B cell (primary cell): ENCODE data around the gene COX5B. TPM values are rescaled to one million over a fixed set of nuclear protein-coding genes. Genes with fewer than 3 reads are reported as not detected.
"Not testable (repeated sequence)": the region's sequence is repeated elsewhere in the genome, so short reads cannot be mapped to it uniquely, and the experiment has no call there.

ENCODE experiments used
- ATAC-seq: fragments of 200-7000 bp; cut with Tn5 transposase; one replicate; pipeline ENCODE4 v1.10.0; 2021; ENCODE audit warnings: low read depth, mild to moderate bottlenecking, moderate number of reproducible peaks, moderate library complexity
- CTCF ChIA-PET: fragments of 350-600 bp; sonication (Branson Sonifier 250); formaldehyde crosslinking; loops from one replicate; lab custom pipeline; 2021; ENCODE audit warnings: antibody characterized with exemption, inconsistent platforms; lab: Charles Lee
- POLR2A ChIA-PET: fragments of 350-600 bp; sonication (Branson Sonifier 250); formaldehyde crosslinking; loops from one replicate; lab custom pipeline; 2021; ENCODE audit warnings: antibody characterized with exemption; lab: Charles Lee
- DNase-seq: peaks from one replicate; pipeline ENCODE4 v3.0.0; 2013
- H2AFZ ChIP-seq: 2 replicates; pipeline ENCODE4 v1.6.1; 2012; ENCODE audit warnings: mild to moderate bottlenecking, low read depth, low read length; ENCODE audit not compliant: insufficient read depth, poor library complexity, severe bottlenecking
- H3K27ac ChIP-seq, 2 donors: 1 replicate in 1 of 2; 2 replicates in 1 of 2; pipeline ENCODE4 v1.5.1; 2012 to 2013; ENCODE audit warnings: low read length in 2 of 2, mild to moderate bottlenecking in 2 of 2, moderate library complexity in 1 of 2
- H3K27me3 ChIP-seq, 4 experiments: fragments of 200-600 bp in 1 of 4; sonication (generic) in 1 of 4; replicated peaks in 1 of 4; 1 replicate in 2 of 4; 2 replicates in 2 of 4; pipeline versions ENCODE4 v1.6.1 to v1.7.0; 2013 to 2016; ENCODE audit warnings: low read length in 3 of 4, mild to moderate bottlenecking in 2 of 4, mixed read lengths in 1 of 4, moderate library complexity in 1 of 4; ENCODE audit not compliant: insufficient read depth in 4 of 4, control insufficient read depth in 3 of 4; ENCODE audit errors: control extremely low read depth in 1 of 4
- H3K36me3 ChIP-seq, 2 experiments: replicated peaks in 1 of 2; 1 replicate in 1 of 2; 2 replicates in 1 of 2; pipeline versions ENCODE4 v1.6.1 to v1.7.1; 2013; ENCODE audit warnings: low read length in 1 of 2; ENCODE audit not compliant: insufficient read depth in 2 of 2, control insufficient read depth in 1 of 2; ENCODE audit errors: control extremely low read depth in 1 of 2, extremely low read depth in 1 of 2
- H3K4me1 ChIP-seq, 2 donors: fragments of 200-600 bp in 1 of 2; sonication (generic) in 1 of 2; 1 replicate in 1 of 2; 2 replicates in 1 of 2; pipeline versions ENCODE4 v1.5.1 to v1.6.1; 2013 to 2017; ENCODE audit warnings: low read length in 2 of 2; ENCODE audit not compliant: control insufficient read depth in 2 of 2, insufficient read depth in 2 of 2
- H3K4me2 ChIP-seq: replicated peaks from 2 replicates; pipeline ENCODE3; 2012; ENCODE audit warnings: mild to moderate bottlenecking, low read depth, low read length; ENCODE audit not compliant: poor library complexity, severe bottlenecking
- H3K4me3 ChIP-seq, 5 experiments: fragments of 200-600 bp in 1 of 5; sonication (generic) in 1 of 5; 1 replicate in 3 of 5; 2 replicates in 2 of 5; pipeline versions ENCODE4 v1.5.1 to v1.7.0; 2011 to 2016; ENCODE audit warnings: low read length in 4 of 5, mild to moderate bottlenecking in 4 of 5, low read depth in 2 of 5, control low read depth in 1 of 5, moderate library complexity in 1 of 5; ENCODE audit not compliant: insufficient read depth in 1 of 5; ENCODE audit errors: control extremely low read depth in 1 of 5, extremely low read depth in 1 of 5
- H3K79me2 ChIP-seq: fragments of 200-600 bp; sonication (generic); one replicate; pipeline ENCODE4 v1.6.0; 2016; ENCODE audit warnings: low read length; ENCODE audit not compliant: control insufficient read depth, insufficient read depth
- H3K9ac ChIP-seq: fragments of 200-600 bp; sonication (generic); 2 replicates; pipeline ENCODE4 v1.6.1; 2017; ENCODE audit warnings: mild to moderate bottlenecking, low read length, moderate library complexity
- H3K9me3 ChIP-seq, 3 donors: one replicate each; pipeline versions ENCODE4 v1.6.1 to v1.7.1; 2013; ENCODE audit warnings: low read length in 2 of 3; ENCODE audit not compliant: control insufficient read depth in 2 of 3, insufficient read depth in 1 of 3; ENCODE audit errors: control extremely low read depth in 1 of 3
- H4K20me1 ChIP-seq: 2 replicates; pipeline ENCODE4 v1.6.0; 2012; ENCODE audit warnings: mild to moderate bottlenecking, low read length; ENCODE audit not compliant: insufficient read depth, control insufficient read depth, poor library complexity, severe bottlenecking
- H3K27ac Mint-ChIP-seq: one replicate; pipeline ENCODE4 v1.8.0; 2021; ENCODE audit warnings: mixed read lengths
- H3K27me3 Mint-ChIP-seq: one replicate; pipeline ENCODE4 v1.8.0; 2021; ENCODE audit warnings: mixed read lengths
- H3K4me1 Mint-ChIP-seq: one replicate; pipeline ENCODE4 v1.8.0; 2021; ENCODE audit warnings: mixed read lengths
- H3K4me3 Mint-ChIP-seq: one replicate; pipeline ENCODE4 v1.8.0; 2021; ENCODE audit warnings: mixed read lengths
- H3K9me3 Mint-ChIP-seq: one replicate; pipeline ENCODE4 v1.8.0; 2022; ENCODE audit warnings: mixed read lengths; ENCODE audit not compliant: insufficient read depth
- EZH2 ChIP-seq: IDR thresholded peaks from 2 replicates; pipeline ENCODE4 v1.6.1; 2012; ENCODE audit warnings: borderline replicate concordance, low read depth, mild to moderate bottlenecking, moderate library complexity, low read length; ENCODE audit not compliant: insufficient read depth, poor library complexity, severe bottlenecking
- WGBS: methylation state at CpG from one replicate; pipeline ENCODE4 v1.1.5; 2013; ENCODE audit warnings: missing lambda C conversion rate; ENCODE audit not compliant: insufficient coverage; 5-methylcytosine and 5-hydroxymethylcytosine counted together
- intact Hi-C: fragments of 100-400 bp; cut with micrococcal nuclease; formaldehyde crosslinking; loops from one replicate; pipeline ENCODE4 v1.10.0; 2022
- polyA plus RNA-seq: library from polyadenylated mRNA; depleted of rRNA; stranded (reverse); fragments of >200 nt; gene quantifications from 2 replicates; pipeline ENCODE4 v1.2.3, GENCODE V29; 2012
- total RNA-seq, 2 donors: library from RNA; stranded (reverse); fragments of 120-200 nt in 1 of 2; gene quantifications; 1 replicate in 1 of 2; 2 replicates in 1 of 2; pipeline versions ENCODE4 v1.2.3 to v1.2.4, GENCODE V29; 2013 to 2022
- TF ChIP-seq, protein P1 (sequence below): fragments of 200-600 bp; IDR thresholded peaks from one replicate; pipeline ENCODE4 v1.8.0; 2022; ENCODE audit warnings: antibody characterized with exemption, mild to moderate bottlenecking

COX5B gene
- total and polyA plus RNA-seq, 2 donors (not counting 1 experiment from before 2014, with no cell fraction given): 111 to 164 TPM

DNA sequence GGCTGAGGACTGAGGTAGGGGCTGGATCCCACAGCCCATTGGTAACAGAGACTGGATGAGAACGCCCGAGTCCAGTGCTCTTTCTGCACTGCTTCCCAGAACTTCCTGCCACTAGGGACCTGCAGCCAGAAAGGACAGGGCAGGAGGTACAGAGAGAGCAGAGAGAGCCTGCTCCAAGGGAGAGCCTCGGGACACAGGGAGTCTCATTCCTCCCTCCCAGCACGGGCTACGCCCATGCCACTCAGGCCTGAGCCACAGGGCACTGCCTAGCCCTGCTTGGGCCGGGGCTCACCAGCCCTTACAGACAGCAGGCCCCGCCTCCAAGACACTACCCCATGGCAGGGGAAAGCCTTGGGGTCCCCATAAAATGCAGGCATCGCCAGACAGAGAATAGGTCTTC lies 30.1 kb upstream of the COX5B start:
- H3K27ac Mint-ChIP-seq, POLR2A ChIA-PET, H3K27me3 ChIP-seq, H3K9ac ChIP-seq, H4K20me1 ChIP-seq, intact Hi-C loops, H2AFZ ChIP-seq, DNase-seq, H3K9me3 ChIP-seq, H3K27ac ChIP-seq, ATAC-seq, CTCF ChIA-PET, H3K4me1 Mint-ChIP-seq, H3K79me2 ChIP-seq, H3K4me2 ChIP-seq, H3K4me1 ChIP-seq, H3K9me3 Mint-ChIP-seq, H3K4me3 Mint-ChIP-seq, H3K36me3 ChIP-seq, H3K27me3 Mint-ChIP-seq, H3K4me3 ChIP-seq: not testable (repeated sequence)
- no CpG with 5 or more reads among the region's 8 CpGs for WGBS

DNA sequence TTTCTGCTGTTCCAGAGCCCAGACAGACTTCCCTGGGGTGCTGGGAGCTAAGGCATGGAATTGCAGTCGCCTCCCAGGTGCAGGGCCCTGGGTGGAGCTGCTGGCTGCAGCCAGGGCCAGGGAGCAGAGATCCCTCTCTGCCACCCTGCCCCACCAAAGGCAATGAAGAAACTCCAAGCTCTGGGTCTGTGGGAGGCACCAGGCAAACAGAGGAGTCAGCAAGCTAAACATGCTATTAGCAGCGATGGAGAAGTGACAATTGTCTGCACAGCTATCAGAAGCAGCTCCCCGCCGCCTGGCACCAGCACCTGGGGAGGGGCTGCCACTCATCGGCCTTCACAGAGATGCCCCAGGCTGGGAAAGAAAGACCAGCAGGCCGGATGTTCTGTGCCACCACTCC lies 28.0 kb upstream of the COX5B start:
- WGBS: 84% methylated on average over 5 of the region's 6 CpGs
- no peak overlapping the region for H3K27ac ChIP-seq
- ChIA-PET CTCF (no interaction called here), POLR2A (no interaction called here)
- H3K4me2 ChIP-seq: no peak overlapping the region
- intact Hi-C loops: no loop called here
- H4K20me1 ChIP-seq: no peaks in the 10 kb centered on the region
- no peak overlapping the region for H3K4me3 Mint-ChIP-seq
- DNase-seq (no peak), ATAC-seq (no peak)
- no peak overlapping the region for H2AFZ ChIP-seq
- H3K9me3 ChIP-seq: no peaks in the 10 kb centered on the region
- TF ChIP-seq, protein P1, sequence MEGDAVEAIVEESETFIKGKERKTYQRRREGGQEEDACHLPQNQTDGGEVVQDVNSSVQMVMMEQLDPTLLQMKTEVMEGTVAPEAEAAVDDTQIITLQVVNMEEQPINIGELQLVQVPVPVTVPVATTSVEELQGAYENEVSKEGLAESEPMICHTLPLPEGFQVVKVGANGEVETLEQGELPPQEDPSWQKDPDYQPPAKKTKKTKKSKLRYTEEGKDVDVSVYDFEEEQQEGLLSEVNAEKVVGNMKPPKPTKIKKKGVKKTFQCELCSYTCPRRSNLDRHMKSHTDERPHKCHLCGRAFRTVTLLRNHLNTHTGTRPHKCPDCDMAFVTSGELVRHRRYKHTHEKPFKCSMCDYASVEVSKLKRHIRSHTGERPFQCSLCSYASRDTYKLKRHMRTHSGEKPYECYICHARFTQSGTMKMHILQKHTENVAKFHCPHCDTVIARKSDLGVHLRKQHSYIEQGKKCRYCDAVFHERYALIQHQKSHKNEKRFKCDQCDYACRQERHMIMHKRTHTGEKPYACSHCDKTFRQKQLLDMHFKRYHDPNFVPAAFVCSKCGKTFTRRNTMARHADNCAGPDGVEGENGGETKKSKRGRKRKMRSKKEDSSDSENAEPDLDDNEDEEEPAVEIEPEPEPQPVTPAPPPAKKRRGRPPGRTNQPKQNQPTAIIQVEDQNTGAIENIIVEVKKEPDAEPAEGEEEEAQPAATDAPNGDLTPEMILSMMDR: no peak
- no peak for TF ChIP-seq EZH2
- no peaks in the 10 kb centered on the region for H3K36me3 ChIP-seq
- H3K9ac ChIP-seq: no peak overlapping the region
- no peaks in the 10 kb centered on the region for H3K9me3 Mint-ChIP-seq
- H3K4me1 Mint-ChIP-seq: no peaks in the 10 kb centered on the region
- no peak overlapping the region for H3K27ac Mint-ChIP-seq
- H3K4me1 ChIP-seq: no peaks in the 10 kb centered on the region
- H3K27me3 ChIP-seq: no peaks in the 10 kb centered on the region
- no peak overlapping the region for H3K4me3 ChIP-seq
- no peaks in the 10 kb centered on the region for H3K79me2 ChIP-seq
- H3K27me3 Mint-ChIP-seq: peaks cover 6% of the 10 kb centered on the region

DNA sequence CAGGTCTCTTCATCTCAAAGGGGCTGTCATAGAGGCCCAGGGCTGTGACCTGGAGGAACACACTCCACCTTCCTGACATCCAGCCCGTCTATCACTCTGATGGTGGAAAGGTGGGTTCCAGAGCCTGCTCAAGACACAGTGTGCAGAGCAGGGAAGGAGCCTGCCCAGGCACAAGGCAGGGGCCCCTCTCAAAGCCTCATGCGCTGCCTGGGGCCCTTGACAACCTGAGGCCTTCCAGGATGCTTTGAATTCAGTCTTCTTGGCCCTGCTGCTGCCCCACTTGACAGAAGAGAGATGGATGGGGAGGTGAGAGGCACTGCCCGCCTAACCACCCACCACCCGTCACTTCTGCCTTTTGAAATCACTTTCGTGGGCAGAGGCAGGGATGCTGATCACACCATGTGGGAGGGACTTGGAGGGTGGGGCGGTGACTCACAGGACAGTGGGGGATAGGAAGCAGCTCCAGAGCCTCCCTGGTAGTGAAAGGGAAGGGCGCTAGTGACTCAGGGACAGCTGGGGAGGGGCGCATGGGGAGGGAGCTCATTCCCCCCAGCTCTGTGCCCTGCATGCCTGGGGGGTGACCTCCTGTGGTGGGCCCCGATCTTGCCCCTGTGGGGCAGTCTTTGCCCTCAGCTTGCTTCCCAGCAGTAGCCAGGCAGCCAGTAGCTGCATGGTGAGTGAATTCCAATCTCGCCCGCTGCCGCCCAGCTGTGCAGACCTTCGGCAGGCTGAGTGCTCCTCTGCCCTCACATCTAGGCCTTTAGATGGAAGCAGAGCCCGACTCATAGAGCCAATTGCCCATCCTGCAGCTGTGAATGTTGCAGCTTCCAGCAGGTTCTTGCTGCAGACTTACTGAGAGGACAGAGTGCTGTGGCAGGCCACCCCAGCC lies 26.7 kb upstream of the COX5B start:
- H3K27ac ChIP-seq, H3K27me3 Mint-ChIP-seq, H3K4me2 ChIP-seq, DNase-seq, H3K9me3 Mint-ChIP-seq, H3K36me3 ChIP-seq, POLR2A ChIA-PET, H3K27me3 ChIP-seq, H3K4me3 ChIP-seq, H3K4me1 Mint-ChIP-seq, H3K4me3 Mint-ChIP-seq, intact Hi-C loops, H3K4me1 ChIP-seq, H3K27ac Mint-ChIP-seq, H3K9me3 ChIP-seq, ATAC-seq, H2AFZ ChIP-seq, H3K79me2 ChIP-seq, H4K20me1 ChIP-seq, H3K9ac ChIP-seq, CTCF ChIA-PET: not testable (repeated sequence)
- whole genome bisulfite sequencing: 94% methylated on average over 5 of the region's 14 CpGs
